GM12878 (cell line): ENCODE measurements around the gene CDK5RAP1. TPM values are rescaled to one million over a fixed set of nuclear protein-coding genes. Genes with fewer than 3 reads are reported as not detected.

Experiments used
- ATAC-seq: fragments of 200-7000 bp; cut with Tn5 transposase; 3 replicates; pipeline ENCODE4 v1.9.1; 2020; ENCODE audit warnings: mild to moderate bottlenecking, moderate library complexity
- BruUV-seq: library from RNA; stranded (reverse); fragments of 400-500 nt; replicated peaks from 2 replicates; lab custom pipeline; 2021; lab: Mats Ljungman, UMichigan
- CTCF ChIA-PET: fragments of 300-600 bp; sonication (Branson Sonifier 250); formaldehyde crosslinking; extraction: SDS; loops from one replicate; lab custom pipeline; 2021; ENCODE audit warnings: inconsistent platforms; lab: Yijun Ruan, JAX
- POLR2A ChIA-PET: fragments of 350-600 bp; formaldehyde crosslinking; extraction: SDS; loops from one replicate; lab custom pipeline; 2021; ENCODE audit warnings: inconsistent platforms; lab: Charles Lee
- RAD21 ChIA-PET: fragments of 300-600 bp; sonication (Branson Sonifier 250); formaldehyde crosslinking; loops from one replicate; lab custom pipeline; 2023; ENCODE audit warnings: antibody characterized with exemption; ENCODE audit not compliant: unreplicated experiment; lab: Charles Lee
- SMC1A ChIA-PET: fragments of 300-600 bp; sonication (Branson Sonifier 250); formaldehyde crosslinking; loops from one replicate; lab custom pipeline; 2023; ENCODE audit not compliant: unreplicated experiment, uncharacterized antibody; lab: Charles Lee
- DNase-seq: peaks from one replicate; pipeline ENCODE4 v3.0.0-alpha.2; 2011; ENCODE audit warnings: low read depth, low spot score
- FAIRE-seq: peaks from 3 replicates; lab custom pipeline; 2011; peaks lifted over from hg19 to GRCh38; lab: Jason Lieb, UNC
- H2AFZ ChIP-seq: 2 replicates; pipeline ENCODE4 v1.6.0; 2011; ENCODE audit warnings: low read depth, low read length, control low read depth; ENCODE audit not compliant: control insufficient read depth
- H3K27ac ChIP-seq: 2 replicates; pipeline ENCODE4 v1.5.1; 2011; ENCODE audit warnings: control low read depth; ENCODE audit not compliant: control insufficient read depth, insufficient read depth
- H3K27me3 ChIP-seq, 2 experiments: replicated peaks in 1 of 2; 2 replicates each; pipeline versions ENCODE4 v1.6.0 to v1.6.1; 2011; ENCODE audit warnings: low read length in 1 of 2; ENCODE audit not compliant: control insufficient read depth in 2 of 2, insufficient read depth in 2 of 2
- H3K36me3 ChIP-seq, 2 experiments: 2 replicates each; pipeline ENCODE4 v1.5.1; 2011; ENCODE audit warnings: low read length in 1 of 2; ENCODE audit not compliant: control insufficient read depth in 2 of 2, insufficient read depth in 2 of 2
- H3K4me1 ChIP-seq: 2 replicates; pipeline ENCODE4 v1.6.1; 2011; ENCODE audit warnings: mild to moderate bottlenecking, low read length, moderate library complexity, mixed read lengths; ENCODE audit not compliant: control insufficient read depth, insufficient read depth
- H3K4me2 ChIP-seq: 2 replicates; pipeline ENCODE4 v1.6.0; 2011; ENCODE audit warnings: control low read depth; ENCODE audit not compliant: control insufficient read depth, insufficient read depth
- H3K4me3 ChIP-seq: fragments of 200-600 bp; sonication (generic); 2 replicates; pipeline ENCODE4 v1.5.1; 2016
- H3K79me2 ChIP-seq: 2 replicates; pipeline ENCODE4 v1.6.0; 2011; ENCODE audit warnings: low read length; ENCODE audit not compliant: control insufficient read depth, insufficient read depth
- H3K9ac ChIP-seq: 2 replicates; pipeline ENCODE4 v1.8.0; 2011; ENCODE audit warnings: low read length, control low read depth, mixed read lengths; ENCODE audit not compliant: control insufficient read depth, insufficient read depth
- H3K9me3 ChIP-seq: replicated peaks from 3 replicates; pipeline ENCODE4 v1.5.1; 2011; ENCODE audit warnings: mild to moderate bottlenecking, low read length; ENCODE audit not compliant: control insufficient read depth, insufficient read depth
- H4K20me1 ChIP-seq: 2 replicates; pipeline ENCODE4 v1.6.0; 2011; ENCODE audit not compliant: control insufficient read depth, insufficient read depth
- ATF3 ChIP-seq: IDR thresholded peaks from 2 replicates; pipeline ENCODE4 v1.6.1; 2011; ENCODE audit warnings: low read depth, mild to moderate bottlenecking, low read length, moderate library complexity, borderline replicate concordance; ENCODE audit errors: extremely low read depth
- BHLHE40 ChIP-seq, 2 experiments: fragments of 450-650 bp in 1 of 2; IDR thresholded peaks; 2 replicates each; pipeline ENCODE4 v1.6.1; 2011 to 2017; ENCODE audit warnings: low read depth in 2 of 2, borderline replicate concordance in 1 of 2, improper control_type of control experiment in 1 of 2, low read length in 1 of 2, mild to moderate bottlenecking in 1 of 2
- BRCA1 ChIP-seq: IDR thresholded peaks from 2 replicates; pipeline ENCODE4 v1.6.1; 2011; ENCODE audit warnings: low read depth, low read length, improper control_type of control experiment
- CBX5 ChIP-seq: sonication (generic); IDR thresholded peaks from 2 replicates; pipeline ENCODE4 v1.6.1; 2016; ENCODE audit warnings: low read depth, moderate library complexity, mild to moderate bottlenecking, inconsistent platforms
- ETV6 ChIP-seq, 2 experiments: fragments of 450-650 bp in 1 of 2; IDR thresholded peaks in 1 of 2; conservative IDR thresholded peaks in 1 of 2; 2 replicates each; pipeline ENCODE4 v1.6.1; 2014; ENCODE audit warnings: antibody characterized with exemption in 1 of 2, borderline replicate concordance in 1 of 2, low read depth in 1 of 2, mild to moderate bottlenecking in 1 of 2, moderate library complexity in 1 of 2
- HSF1 ChIP-seq: fragments of 150-350 bp; IDR thresholded peaks from 2 replicates; pipeline ENCODE4 v1.6.1; 2014; ENCODE audit warnings: mild to moderate bottlenecking, low read depth, low read length
- IRF5 ChIP-seq: fragments of 450-650 bp; IDR thresholded peaks from 2 replicates; pipeline ENCODE4 v1.6.1; 2017; ENCODE audit warnings: borderline replicate concordance
- MEF2A ChIP-seq: IDR thresholded peaks from 2 replicates; pipeline ENCODE4 v1.6.1; 2011; ENCODE audit warnings: low read depth, mild to moderate bottlenecking, low read length, moderate library complexity; ENCODE audit not compliant: insufficient read depth
- NR2F1 ChIP-seq: fragments of 450-650 bp; conservative IDR thresholded peaks from 2 replicates; pipeline ENCODE4 v1.6.1; 2017; ENCODE audit warnings: mild to moderate bottlenecking
- SIN3A ChIP-seq: IDR thresholded peaks from 2 replicates; pipeline ENCODE4 v1.6.1; 2012; ENCODE audit warnings: low read depth, low read length, improper control_type of control experiment
- SMARCA5 ChIP-seq: fragments of 450-650 bp; IDR thresholded peaks from 2 replicates; pipeline ENCODE4 v1.6.1; 2017; ENCODE audit warnings: mild to moderate bottlenecking
- SREBF2 ChIP-seq: IDR thresholded peaks from 2 replicates; pipeline ENCODE4 v1.6.1; 2012; ENCODE audit warnings: mild to moderate bottlenecking, low read length
- SUZ12 ChIP-seq: fragments of 200-600 bp; sonication (generic); IDR thresholded peaks from one replicate; pipeline ENCODE4 v1.6.1; 2018; ENCODE audit warnings: antibody characterized with exemption, mild to moderate bottlenecking; ENCODE audit not compliant: unreplicated experiment
- USF1 ChIP-seq: IDR thresholded peaks from 2 replicates; pipeline ENCODE4 v1.6.1; 2011; ENCODE audit warnings: borderline replicate concordance, low read depth, mild to moderate bottlenecking, moderate library complexity, mixed read lengths, low read length; ENCODE audit not compliant: insufficient read depth; ENCODE audit errors: extremely low read length
- ZNF384 ChIP-seq: IDR thresholded peaks from 2 replicates; pipeline ENCODE4 v1.6.1; 2012; ENCODE audit warnings: low read depth, mild to moderate bottlenecking, low read length, improper control_type of control experiment, borderline replicate concordance
- ZNF622 ChIP-seq: fragments of 450-650 bp; IDR thresholded peaks from 2 replicates; pipeline ENCODE4 v1.6.1; 2017; ENCODE audit warnings: mild to moderate bottlenecking, inconsistent platforms
- WGBS: methylation state at CpG from one replicate; pipeline ENCODE4 v1.1.6; 2016; ENCODE audit warnings: low lambda C conversion rate; ENCODE audit not compliant: insufficient replicate concordance, insufficient coverage; ENCODE audit errors: missing lambda C conversion rate; 5-methylcytosine and 5-hydroxymethylcytosine counted together
- in situ Hi-C: fragments of 300-500 bp; cut with MboI; formaldehyde crosslinking; loops from 9 replicates; pipeline ENCODE4 v1.14.3; 2018; ENCODE audit warnings: mixed read lengths
- intact Hi-C: fragments of 100-400 bp; cut with micrococcal nuclease; formaldehyde crosslinking; loops from one replicate; pipeline ENCODE4 v1.14.2; 2022; ENCODE audit not compliant: unreplicated experiment
- polyA plus RNA-seq, 11 experiments: library from polyadenylated mRNA; depleted of rRNA in 4 of 11; unstranded in 6 of 11; stranded (reverse) in 5 of 11; fragments of >200 nt; fragmentation: Nextera tagmentation in 4 of 11; fragmentation: Illumina TruSeq in 1 of 11; extraction: Ambion mirVana in 4 of 11; extraction: Trizol in 1 of 11; gene quantifications; 1 replicate in 1 of 11; 2 replicates in 10 of 11; pipeline versions ENCODE4 v1.2.1 to v1.2.3, GENCODE V29; 2011 to 2016; ENCODE audit warnings: inconsistent platforms in 2 of 11, missing spikeins in 2 of 11, low read depth in 1 of 11
- total RNA-seq, 4 experiments: library from RNA; depleted of rRNA in 3 of 4; stranded (reverse); fragments of >200 nt in 3 of 4; fragmentation: Illumina TruSeq in 1 of 4; extraction: Trizol in 1 of 4; gene quantifications; 2 replicates each; pipeline versions ENCODE4 v1.2.1 to v1.2.3, GENCODE V29; 2013 to 2021

CDK5RAP1 gene
- total and polyA plus RNA-seq, 10 of the 15 experiments (the other 5 are each of a cell fraction or from before 2014, with no cell fraction given): 30.4 to 67.6 (median 38.8) TPM

GRCh38 chr20:33311996-33312395 lies 89.3 kb downstream of the CDK5RAP1 start:
- no peak for ATAC-seq
- WGBS: 47% methylated on average over 4 of the region's 4 CpGs
- in situ Hi-C loops (no loop called here), intact Hi-C loops (no loop called here)
- H3K4me3 ChIP-seq: no peak overlapping the region
- H3K4me2 ChIP-seq: no peak overlapping the region
- no peak overlapping the region for H3K27ac ChIP-seq
- SMC1A ChIA-PET: no interaction called here
- H3K36me3 ChIP-seq: no peaks in the 10 kb centered on the region
- TF ChIP-seq HSF1 (no peak), ZNF622 (no peak), MEF2A (no peak), ATF3 (no peak), ZNF384 (no peak), SMARCA5 (no peak), IRF5 (no peak), SIN3A (no peak), SREBF2 (no peak), USF1 (no peak), SUZ12 (no peak), ETV6 (conservative IDR thresholded peaks at IDR 0.05 in 1 of 2, IDR thresholded peaks at IDR 0.05 in 1 of 2; ENCODE audit: borderline replicate concordance in 1 of 2, low read depth in 1 of 2) (no peak), BRCA1 (no peak), CBX5 (no peak), NR2F1 (no peak), BHLHE40 (IDR thresholded peaks at IDR 0.05; ENCODE audit: borderline replicate concordance in 1 of 2, low read depth in 2 of 2, low read length in 1 of 2) (no peak)
- TF ChIP-seq, all 136 proteins: peak for 0
- ChIA-PET POLR2A (no interaction called here), CTCF (no interaction called here), RAD21 (no interaction called here)
- H3K27me3 ChIP-seq: no peaks in the 10 kb centered on the region
- no TSS peak for BruUV-seq
- no peaks in the 10 kb centered on the region for H3K4me1 ChIP-seq
- no peaks in the 10 kb centered on the region for H3K79me2 ChIP-seq
- H2AFZ ChIP-seq: no peak overlapping the region
- no peak for DNase-seq
- no peaks in the 10 kb centered on the region for H3K9me3 ChIP-seq
- H4K20me1 ChIP-seq: no peaks in the 10 kb centered on the region
- no peak overlapping the region for H3K9ac ChIP-seq
- FAIRE-seq: no peak
